Measurements from ENCODE around the gene SBK3. TPM values are rescaled to one million over a fixed set of nuclear protein-coding genes. Genes with fewer than 3 reads are reported as not detected.
"Not testable (repeated sequence)": the region's sequence is repeated elsewhere in the genome, so short reads cannot be mapped to it uniquely, and the experiment has no call there.

Gene SBK3
- total RNA-seq, 1 donor from 2014 or later, result 21.1 TPM

DNA sequence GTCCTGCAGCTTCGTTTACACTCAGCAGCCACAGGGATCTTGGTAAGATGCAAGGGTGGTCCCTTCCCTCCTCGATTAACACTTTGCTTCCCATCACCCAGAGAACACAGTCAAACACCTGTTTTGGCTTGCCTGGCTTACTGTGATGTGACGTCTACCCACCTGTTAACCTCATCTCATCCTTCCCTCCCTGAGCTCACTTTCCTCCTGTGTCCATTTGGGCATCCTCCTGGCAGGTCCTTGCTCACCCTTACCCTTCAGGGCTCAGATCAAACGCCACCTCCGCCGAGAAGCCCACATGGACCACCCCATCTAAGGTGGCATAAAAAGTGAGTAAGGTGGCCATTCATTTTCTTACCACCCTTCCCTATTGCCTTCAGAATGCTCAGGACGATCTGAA is 44.8 kb upstream of the SBK3 start:
- no peak for TF ChIP-seq CTCF (IDR thresholded peaks at IDR 0.05; ENCODE audit: borderline replicate concordance)
- no peak for DNase-seq
- intact Hi-C loops (cut with micrococcal nuclease), result no loop called here

GRCh38 chr19:55588738-55589137 is 43.4 kb upstream of the SBK3 start:
- H3K9me3 ChIP-seq (replicated peaks), result no peaks in the 10 kb centered on the region
- intact Hi-C loops (cut with micrococcal nuclease), result no loop called here
- H3K4me3 ChIP-seq, result no peak overlapping the region
- H3K36me3 ChIP-seq, result peaks cover 20% of the 10 kb centered on the region
- H3K27ac ChIP-seq (replicated peaks), result no peak overlapping the region
- TF ChIP-seq CTCF (IDR thresholded peaks at IDR 0.05; ENCODE audit: borderline replicate concordance), result no peak
- no peak for DNase-seq
- no peaks in the 10 kb centered on the region for H3K27me3 ChIP-seq (ENCODE audit: low read depth)
- H3K4me1 ChIP-seq, result peaks cover 29% of the 10 kb centered on the region

More for the DNA sequence above, 44.8 kb upstream of the SBK3 start:
- no peaks in the 10 kb centered on the region for H3K27me3 ChIP-seq (ENCODE audit: low read depth)
- H3K36me3 ChIP-seq, result peaks cover 23% of the 10 kb centered on the region
- H3K9me3 ChIP-seq (replicated peaks), result no peaks in the 10 kb centered on the region
- H3K4me1 ChIP-seq, result peaks cover 28% of the 10 kb centered on the region
- H3K4me3 ChIP-seq, result no peak overlapping the region
- H3K27ac ChIP-seq (replicated peaks), result no peak overlapping the region

- intact Hi-C loops (cut with micrococcal nuclease), result no loop called here
- no peak for TF ChIP-seq CTCF (IDR thresholded peaks at IDR 0.05; ENCODE audit: borderline replicate concordance)
- peaks cover 5% of the 10 kb centered on the region for H3K36me3 ChIP-seq
- H3K27ac ChIP-seq (replicated peaks), result peak overlapping the region; percentile 83
- peaks cover 32% of the 10 kb centered on the region for H3K4me1 ChIP-seq
- peak overlapping the region; percentile 55 for H3K4me3 ChIP-seq
- H3K27me3 ChIP-seq (ENCODE audit: low read depth), result no peaks in the 10 kb centered on the region
- DNase-seq, result peak; percentile 95
- H3K9me3 ChIP-seq (replicated peaks), result no peaks in the 10 kb centered on the region
Observed at GRCh38 chr19:55586976-55587668, 41.8 kb upstream of the SBK3 start.

DNA sequence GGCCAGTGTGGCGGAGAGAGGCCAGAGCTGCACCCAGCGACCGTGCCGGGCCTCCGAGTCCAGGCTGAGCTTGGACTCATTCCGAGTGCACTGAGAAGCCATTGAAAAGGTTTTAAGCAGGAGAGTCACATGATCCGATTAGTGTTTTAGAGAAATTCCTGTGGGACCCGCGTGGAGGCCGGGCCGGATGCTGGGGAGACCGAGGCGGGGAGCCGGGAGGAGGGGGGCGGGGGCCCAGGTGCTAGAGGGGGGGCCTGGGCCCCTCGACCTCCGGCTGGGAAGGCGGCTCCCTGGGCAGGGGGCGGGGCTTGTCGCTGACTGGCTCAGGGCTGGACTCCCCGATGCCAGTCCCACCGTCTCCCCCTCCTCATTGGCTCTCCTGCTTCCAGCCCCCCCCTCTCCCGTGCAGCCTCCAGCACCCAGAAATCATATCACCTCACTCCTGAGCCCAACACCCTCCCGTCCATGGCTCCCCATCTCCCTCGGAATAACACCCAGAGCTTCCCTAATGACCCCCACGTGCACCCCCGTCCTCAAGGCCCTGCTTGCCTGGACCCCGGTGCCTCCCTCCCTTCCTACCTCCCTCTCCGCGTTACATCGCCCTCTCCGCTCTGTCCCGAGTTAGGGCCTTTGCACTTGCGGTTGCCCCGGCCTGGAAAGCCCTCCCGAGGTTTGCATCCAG is 40.5 kb upstream of the SBK3 start:
- peak; percentile 80 for DNase-seq
- no peaks in the 10 kb centered on the region for H3K36me3 ChIP-seq
- H3K27ac ChIP-seq (replicated peaks), result peak overlapping the region; percentile 83
- H3K9me3 ChIP-seq (replicated peaks), result no peaks in the 10 kb centered on the region
- no peaks in the 10 kb centered on the region for H3K27me3 ChIP-seq (ENCODE audit: low read depth)
- intact Hi-C loops (cut with micrococcal nuclease), result no loop called here
- H3K4me1 ChIP-seq, result peaks cover 45% of the 10 kb centered on the region
- peak overlapping the region; percentile 61 for H3K4me3 ChIP-seq
- TF ChIP-seq CTCF (IDR thresholded peaks at IDR 0.05; ENCODE audit: borderline replicate concordance), result no peak

DNA sequence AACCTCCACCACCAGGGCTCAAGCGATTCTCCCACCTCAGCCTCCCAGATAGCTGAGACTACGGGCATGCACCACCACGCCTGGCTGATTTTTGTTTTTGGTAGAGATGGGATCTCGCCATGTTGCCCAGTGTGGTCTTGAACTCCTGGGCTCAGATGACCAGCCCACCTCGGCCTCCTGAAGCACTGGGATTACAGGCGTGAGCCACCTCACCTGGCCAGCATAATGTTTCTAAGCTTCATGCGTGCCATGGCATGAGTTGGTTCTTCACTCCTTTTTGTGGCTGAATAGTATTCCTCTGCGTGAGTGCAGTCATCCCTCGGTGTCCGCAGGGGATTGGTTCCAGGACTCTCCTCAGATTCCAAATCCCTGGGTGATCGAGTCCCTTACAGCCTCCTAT is 39.5 kb upstream of the SBK3 start:
- Histone ChIP-seq H3K4me1 (peaks cover 53% of the 10 kb centered on the region), H3K4me3 (no peak overlapping the region), H3K27me3 (ENCODE audit: low read depth) (no peaks in the 10 kb centered on the region), H3K9me3 (replicated peaks) (no peaks in the 10 kb centered on the region), H3K27ac (replicated peaks) (no peak overlapping the region), H3K36me3 (no peaks in the 10 kb centered on the region)
- DNase-seq, result no peak
- TF ChIP-seq CTCF (IDR thresholded peaks at IDR 0.05; ENCODE audit: borderline replicate concordance), result no peak
- intact Hi-C loops (cut with micrococcal nuclease), result no loop called here

GRCh38 chr19:55583897-55584296 is 38.6 kb upstream of the SBK3 start:
- intact Hi-C loops (cut with micrococcal nuclease); H3K27ac ChIP-seq (replicated peaks); H3K27me3 ChIP-seq (ENCODE audit: low read depth); H3K9me3 ChIP-seq (replicated peaks); DNase-seq; H3K4me3 ChIP-seq; H3K36me3 ChIP-seq: not testable (repeated sequence)
- H3K4me1 ChIP-seq, result peaks cover 58% of the 10 kb centered on the region

- peak overlapping the region; percentile 97 for H3K27ac ChIP-seq (replicated peaks)
- DNase-seq; intact Hi-C loops (cut with micrococcal nuclease); H3K4me3 ChIP-seq; H3K27me3 ChIP-seq (ENCODE audit: low read depth); H3K9me3 ChIP-seq (replicated peaks): not testable (repeated sequence)
- H3K36me3 ChIP-seq, result peaks cover 22% of the 10 kb centered on the region
- peaks cover 52% of the 10 kb centered on the region for H3K4me1 ChIP-seq
Observed at GRCh38 chr19:55582284-55582683, 36.9 kb upstream of the SBK3 start.

All from left ventricle myocardium inferior (tissue), 1 donor.